A549 (cell line): ENCODE measurements around the gene CHAD. TPM values are rescaled to one million over a fixed set of nuclear protein-coding genes. Genes with fewer than 3 reads are reported as not detected.
A peak's percentile ranks its signal among the peaks of the same experiment; 100 is the strongest.

Experiments
- CHD2 ChIP-seq: fragments of 150-350 bp; IDR thresholded peaks from 2 replicates; pipeline ENCODE4 v1.6.1; 2014; ENCODE audit warnings: low read length; ENCODE audit not compliant: partially characterized antibody
- CHD4 ChIP-seq: fragments of 200-600 bp; sonication (generic); IDR thresholded peaks from 2 replicates; pipeline ENCODE4 v1.6.1; 2016; ENCODE audit warnings: antibody characterized with exemption, mild to moderate bottlenecking, borderline replicate concordance
- E2F6 ChIP-seq: IDR thresholded peaks from 2 replicates; pipeline ENCODE4 v1.6.1; 2012; ENCODE audit warnings: low read depth, borderline replicate concordance
- EHF ChIP-seq: fragments of 250-450 bp; sonication (Bioruptor Pico); IDR thresholded peaks from 2 replicates; pipeline ENCODE4 v1.5.0; 2020; ENCODE audit warnings: mild to moderate bottlenecking
- ELK1 ChIP-seq: fragments of 150-350 bp; IDR thresholded peaks from 2 replicates; pipeline ENCODE4 v1.6.1; 2014; ENCODE audit warnings: low read depth, mild to moderate bottlenecking, low read length
- FOSL2 ChIP-seq, 2 experiments: fragments of 450-650 bp in 1 of 2; fragments of >200 bp in 1 of 2; sonication (Bioruptor Twin) in 1 of 2; formaldehyde crosslinking; IDR thresholded peaks; 2 replicates each; pipeline versions ENCODE4 v1.5.0 to v1.6.1; 2016 to 2020; ENCODE audit warnings: mild to moderate bottlenecking in 1 of 2, moderate library complexity in 1 of 2
- GATA3 ChIP-seq: IDR thresholded peaks from 2 replicates; pipeline ENCODE4 v1.6.1; 2012; ENCODE audit warnings: borderline replicate concordance
- HDAC2 ChIP-seq: fragments of 200-600 bp; sonication (generic); IDR thresholded peaks from 2 replicates; pipeline ENCODE4 v1.6.1; 2016
- HEYL ChIP-seq: fragments of 250-450 bp; sonication (Bioruptor Pico); IDR thresholded peaks from 2 replicates; pipeline ENCODE4 v1.8.0; 2021; ENCODE audit warnings: mild to moderate bottlenecking, moderate library complexity
- HMGXB4 ChIP-seq: fragments of 250-450 bp; sonication (Bioruptor Pico); IDR thresholded peaks from 2 replicates; pipeline ENCODE4 v1.5.0; 2021; ENCODE audit warnings: mild to moderate bottlenecking, moderate library complexity, borderline replicate concordance
- HOXA7 ChIP-seq: fragments of 250-450 bp; sonication (Bioruptor Pico); IDR thresholded peaks from 2 replicates; pipeline ENCODE4 v1.5.0; 2020; ENCODE audit warnings: mild to moderate bottlenecking, moderate library complexity
- HOXB13 ChIP-seq: fragments of 250-450 bp; sonication (Bioruptor Pico); IDR thresholded peaks from 2 replicates; pipeline ENCODE4 v1.5.0; 2020; ENCODE audit warnings: low read depth, mild to moderate bottlenecking, moderate library complexity
- HOXB5 ChIP-seq: fragments of 250-450 bp; sonication (Bioruptor Pico); IDR thresholded peaks from 2 replicates; pipeline ENCODE4 v1.5.0; 2020; ENCODE audit warnings: mild to moderate bottlenecking, moderate library complexity
- JUN ChIP-seq, 2 experiments: fragments of >200 bp; sonication (Bioruptor Twin); formaldehyde crosslinking; IDR thresholded peaks; 2 replicates in 1 of 2; 3 replicates in 1 of 2; pipeline ENCODE4 v1.6.1; 2016 to 2017
- JUNB ChIP-seq: fragments of >200 bp; sonication (Bioruptor Twin); formaldehyde crosslinking; IDR thresholded peaks from 2 replicates; pipeline ENCODE4 v1.6.1; 2016
- NR3C1 ChIP-seq: fragments of >200 bp; sonication (Bioruptor Twin); formaldehyde crosslinking; IDR thresholded peaks from 3 replicates; pipeline ENCODE4 v1.6.1; 2017
- POLR2A ChIP-seq: IDR thresholded peaks from 2 replicates; pipeline ENCODE4 v1.6.1; 2012; ENCODE audit warnings: mild to moderate bottlenecking, low read length
- RAD21 ChIP-seq, 2 experiments: fragments of >200 bp in 1 of 2; sonication (Bioruptor Twin) in 1 of 2; formaldehyde crosslinking in 1 of 2; IDR thresholded peaks in 1 of 2; conservative IDR thresholded peaks in 1 of 2; 2 replicates in 1 of 2; 3 replicates in 1 of 2; pipeline ENCODE4 v1.6.1; 2012 to 2018; ENCODE audit warnings: inconsistent platforms in 1 of 2
- RCOR1 ChIP-seq: fragments of 150-350 bp; IDR thresholded peaks from 2 replicates; pipeline ENCODE4 v1.6.1; 2014; ENCODE audit warnings: antibody characterized with exemption, low read length, low read depth
- REST ChIP-seq: fragments of 200-600 bp; sonication (generic); IDR thresholded peaks from 2 replicates; pipeline ENCODE4 v1.6.1; 2016; ENCODE audit warnings: antibody characterized with exemption, mild to moderate bottlenecking, moderate library complexity
- RFX5 ChIP-seq: fragments of 450-650 bp; IDR thresholded peaks from 2 replicates; pipeline ENCODE4 v1.7.1; 2014; ENCODE audit warnings: antibody characterized with exemption, mild to moderate bottlenecking, moderate library complexity
- RNF2 ChIP-seq: fragments of 200-600 bp; sonication (generic); IDR thresholded peaks from 2 replicates; pipeline ENCODE4 v1.6.1; 2016; ENCODE audit warnings: low read depth, mild to moderate bottlenecking, antibody characterized with exemption, moderate library complexity, borderline replicate concordance
- TFCP2L1 ChIP-seq: fragments of 250-450 bp; sonication (Bioruptor Pico); IDR thresholded peaks from 2 replicates; pipeline ENCODE4 v1.5.0; 2021; ENCODE audit warnings: mild to moderate bottlenecking
- TP53 ChIP-seq: fragments of 250-450 bp; sonication (Bioruptor Pico); IDR thresholded peaks from 2 replicates; pipeline ENCODE4 v1.5.0; 2021; ENCODE audit warnings: mild to moderate bottlenecking, moderate library complexity
- ZC3H11A ChIP-seq: fragments of 450-650 bp; IDR thresholded peaks from 2 replicates; pipeline ENCODE4 v1.6.1; 2014; ENCODE audit warnings: antibody characterized with exemption, mild to moderate bottlenecking
- ZSCAN20 ChIP-seq: fragments of 250-450 bp; sonication (Bioruptor Pico); IDR thresholded peaks from 2 replicates; pipeline ENCODE4 v1.8.0; 2022; ENCODE audit warnings: mild to moderate bottlenecking, moderate library complexity
- polyA plus RNA-seq, 4 experiments: library from polyadenylated mRNA; depleted of rRNA in 3 of 4; stranded (reverse); fragments of >200 nt; fragmentation: RNase III in 1 of 4; extraction: RNeasy Plus Mini Kit Qiagen cat#74134 plus additional on column Dnase treatment in 1 of 4; gene quantifications; 2 replicates in 3 of 4; 3 replicates in 1 of 4; pipeline ENCODE4 v1.2.3, GENCODE V29; 2011 to 2017

CHAD gene
- polyA plus RNA-seq, 2 of the 4 experiments (the other 2 are of a cell fraction), result not detected

- TF ChIP-seq GATA3 (peak; percentile 58; the same call in 1 of the 2 replicates), HDAC2 (no peak), FOSL2 (IDR thresholded peaks at IDR 0.05) (no peak), FOSL2 (CRISPR knock-in tag; IDR thresholded peaks at IDR 0.05) (peak; percentile 23), POLR2A (peak; percentile 90), RCOR1 (no peak), HOXB13 (CRISPR knock-in tag) (no peak), RFX5 (peak; percentile 20; the same call in 1 of the 2 replicates), JUNB (no peak), RNF2 (no peak), HOXB5 (CRISPR knock-in tag) (no peak), CHD4 (no peak), JUN (IDR thresholded peaks at IDR 0.05) (peak; percentile 76 to 95; a peak in 4 of 5 replicates), HMGXB4 (CRISPR knock-in tag) (peak; percentile 98), ELK1 (no peak), ZC3H11A (no peak), HEYL (CRISPR knock-in tag) (no peak), TP53 (no peak; the same call in 1 of the 2 replicates), E2F6 (peak; percentile 71; the same call in 1 of the 2 replicates), EHF (CRISPR knock-in tag) (no peak), NR3C1 (no peak), HOXA7 (no peak), TFCP2L1 (CRISPR knock-in tag) (no peak), CHD2 (no peak), RAD21 (conservative IDR thresholded peaks at IDR 0.05 in 1 of 2, IDR thresholded peaks at IDR 0.05 in 1 of 2) (peak; percentile 41 to 78), ZSCAN20 (no peak), REST (peak; percentile 47; the same call in 1 of the 2 replicates)
These were observed 10.0 kb upstream of the CHAD start, which contains the start of gene RSAD1 (continued) for GRCh38 chr17:50478391-50479381.
